Mesenchymal stem cell (in vitro differentiated cells and primary cell): ENCODE results near the gene ANKFN1.

Experiments used
- DNase-seq: peaks from one replicate; pipeline ENCODE4 v3.0.0-alpha.2; 2013
- H2AFZ ChIP-seq: one replicate; pipeline ENCODE4 v1.6.1; 2013; ENCODE audit warnings: low read depth, mild to moderate bottlenecking, control low read depth, inconsistent platforms, low read length, moderate library complexity
- H2AK5ac ChIP-seq: 2 replicates; pipeline ENCODE4 v1.6.1; 2013; ENCODE audit warnings: low read length, moderate library complexity, mild to moderate bottlenecking, inconsistent platforms; ENCODE audit not compliant: severe bottlenecking
- H2BK120ac ChIP-seq: one replicate; pipeline ENCODE4 v1.6.1; 2013; ENCODE audit warnings: low read depth, mild to moderate bottlenecking, inconsistent platforms, low read length, moderate library complexity
- H2BK12ac ChIP-seq, 2 experiments: one replicate each; pipeline ENCODE4 v1.6.1; 2013; ENCODE audit warnings: inconsistent platforms in 2 of 2, low read length in 2 of 2, mild to moderate bottlenecking in 2 of 2, moderate library complexity in 2 of 2, control low read depth in 1 of 2
- H2BK15ac ChIP-seq: one replicate; pipeline ENCODE4 v1.6.1; 2013; ENCODE audit warnings: mild to moderate bottlenecking, low read depth, inconsistent platforms; ENCODE audit not compliant: poor library complexity, severe bottlenecking
- H2BK5ac ChIP-seq: 2 replicates; pipeline ENCODE4 v1.6.1; 2013; ENCODE audit warnings: low read depth, mild to moderate bottlenecking, low read length, control low read depth, inconsistent platforms; ENCODE audit not compliant: poor library complexity, severe bottlenecking
- H3K14ac ChIP-seq, 2 experiments: one replicate each; pipeline ENCODE4 v1.6.1; 2013; ENCODE audit warnings: inconsistent platforms in 2 of 2, low read length in 2 of 2, control low read depth in 1 of 2, mild to moderate bottlenecking in 1 of 2, moderate library complexity in 1 of 2
- H3K18ac ChIP-seq, 2 experiments: one replicate each; pipeline ENCODE4 v1.6.1; 2013; ENCODE audit warnings: inconsistent platforms in 2 of 2, low read length in 2 of 2, control low read depth in 1 of 2, low read depth in 1 of 2, mild to moderate bottlenecking in 1 of 2
- H3K23ac ChIP-seq, 2 experiments: one replicate each; pipeline ENCODE4 v1.6.1; 2013; ENCODE audit warnings: inconsistent platforms in 2 of 2, low read length in 2 of 2, mild to moderate bottlenecking in 2 of 2, moderate library complexity in 2 of 2, control low read depth in 1 of 2
- H3K27ac ChIP-seq: 2 replicates; pipeline ENCODE4 v1.5.1; 2013; ENCODE audit warnings: mild to moderate bottlenecking, moderate library complexity, low read length, control low read depth, inconsistent platforms; ENCODE audit not compliant: poor library complexity, severe bottlenecking
- H3K27me3 ChIP-seq, 2 experiments: 2 replicates each; pipeline versions ENCODE4 v1.6.1 to v1.7.0; 2013; ENCODE audit warnings: low read length in 2 of 2, mild to moderate bottlenecking in 2 of 2, moderate library complexity in 2 of 2, control low read depth in 1 of 2, inconsistent platforms in 1 of 2; ENCODE audit not compliant: control insufficient read depth in 1 of 2, insufficient read depth in 1 of 2
- H3K36me3 ChIP-seq, 2 experiments: 2 replicates each; pipeline versions ENCODE4 v1.6.1 to v1.7.0; 2013; ENCODE audit warnings: low read length in 2 of 2, control low read depth in 1 of 2, inconsistent platforms in 1 of 2, low read depth in 1 of 2, mild to moderate bottlenecking in 1 of 2; ENCODE audit not compliant: insufficient read depth in 2 of 2, control insufficient read depth in 1 of 2
- H3K4ac ChIP-seq, 2 experiments: one replicate each; pipeline ENCODE4 v1.6.1; 2013; ENCODE audit warnings: inconsistent platforms in 2 of 2, low read length in 2 of 2, mild to moderate bottlenecking in 2 of 2, moderate library complexity in 2 of 2, control low read depth in 1 of 2, low read depth in 1 of 2
- H3K4me1 ChIP-seq: 2 replicates; pipeline ENCODE4 v1.6.1; 2013; ENCODE audit warnings: low read depth, low read length, control low read depth; ENCODE audit not compliant: control insufficient read depth, insufficient read depth
- H3K4me2 ChIP-seq: 2 replicates; pipeline ENCODE4 v1.6.1; 2013; ENCODE audit warnings: low read length, mild to moderate bottlenecking, inconsistent platforms; ENCODE audit not compliant: poor library complexity, severe bottlenecking
- H3K4me3 ChIP-seq, 2 experiments: 2 replicates each; pipeline versions ENCODE4 v1.5.1 to v1.7.0; 2013; ENCODE audit warnings: low read length in 2 of 2, mild to moderate bottlenecking in 2 of 2, control low read depth in 1 of 2, low read depth in 1 of 2; ENCODE audit not compliant: insufficient read depth in 1 of 2
- H3K79me1 ChIP-seq: replicated peaks from 2 replicates; pipeline ENCODE4 v1.6.1; 2013; ENCODE audit warnings: mild to moderate bottlenecking, control low read depth, low read length, inconsistent platforms; ENCODE audit not compliant: poor library complexity, severe bottlenecking
- H3K9ac ChIP-seq: 2 replicates; pipeline ENCODE4 v1.7.0; 2013; ENCODE audit warnings: mild to moderate bottlenecking, low read length, moderate library complexity
- H3K9me3 ChIP-seq: 2 replicates; pipeline ENCODE4 v1.7.0; 2013; ENCODE audit warnings: mild to moderate bottlenecking, low read length; ENCODE audit not compliant: control insufficient read depth
- H4K8ac ChIP-seq: one replicate; pipeline ENCODE4 v1.6.1; 2013; ENCODE audit warnings: inconsistent platforms, mild to moderate bottlenecking, low read length, moderate library complexity
- H4K91ac ChIP-seq: one replicate; pipeline ENCODE4 v1.6.1; 2013; ENCODE audit warnings: mild to moderate bottlenecking, low read length, inconsistent platforms
- WGBS: methylation state at CpG from one replicate; pipeline ENCODE4 v1.1.7; 2013; ENCODE audit warnings: mixed read lengths; 5-methylcytosine and 5-hydroxymethylcytosine counted together

Gene ANKFN1

DNA sequence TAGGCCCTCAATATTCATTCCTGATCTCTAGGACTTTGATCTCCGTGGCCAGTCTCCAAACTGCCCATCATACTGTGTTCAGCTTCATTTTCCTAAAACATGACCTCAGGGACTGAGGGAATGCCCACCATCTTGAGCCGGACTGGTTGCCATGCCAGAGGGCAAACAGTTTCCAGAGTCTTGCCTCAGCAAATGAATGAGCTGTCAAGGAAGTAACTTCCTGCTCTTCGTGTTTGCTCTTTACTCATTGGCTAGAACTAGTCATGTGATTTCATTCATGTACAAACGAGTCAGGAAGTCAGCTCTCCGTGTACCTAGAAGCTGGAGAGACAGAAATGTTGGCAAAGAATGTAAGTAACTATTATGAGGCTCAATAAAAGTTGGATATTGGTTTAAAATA, 50.2 kb downstream of the ANKFN1 start:
- Histone ChIP-seq H2AK5ac (no peak overlapping the region), H3K18ac (no peak overlapping the region), H3K4me2 (no peak overlapping the region), H3K4ac (no peak overlapping the region), H3K9me3 (no peaks in the 10 kb centered on the region), H3K9ac (no peak overlapping the region), H3K14ac (no peak overlapping the region), H3K4me3 (no peak overlapping the region), H2BK5ac (no peak overlapping the region), H3K23ac (no peak overlapping the region), H2BK120ac (no peak overlapping the region), H4K8ac (no peak overlapping the region), H3K4me1 (no peaks in the 10 kb centered on the region), H4K91ac (no peak overlapping the region), H3K79me1 (no peaks in the 10 kb centered on the region), H3K36me3 (no peaks in the 10 kb centered on the region), H2AFZ (no peak overlapping the region), H2BK15ac (no peak overlapping the region), H3K27me3 (no peaks in the 10 kb centered on the region), H3K27ac (no peak overlapping the region), H2BK12ac (no peak overlapping the region)
- WGBS = 74% methylated on average over 5 of the region's 5 CpGs
- no peak for DNase-seq

DNA sequence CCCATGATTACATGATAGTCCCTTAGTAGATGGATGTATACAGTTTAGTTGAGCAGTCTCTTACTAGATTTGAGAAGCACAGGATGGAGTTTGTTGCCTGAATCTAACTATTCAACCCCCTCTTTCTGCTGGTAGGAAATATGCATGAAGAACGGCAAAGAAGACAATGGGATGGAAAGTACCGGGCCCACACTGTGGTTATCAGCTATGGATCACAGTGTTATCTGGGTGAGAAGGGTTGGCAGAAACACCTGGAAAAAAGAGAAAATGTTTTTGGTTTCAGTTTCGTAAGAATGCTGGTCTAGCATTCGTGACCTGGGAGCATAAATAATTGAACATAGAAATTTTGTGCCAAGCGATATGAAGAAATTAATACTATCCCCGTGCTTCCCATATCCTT, 53.1 kb downstream of the ANKFN1 start:
- no peak overlapping the region for H3K4me2 ChIP-seq
- no peak overlapping the region for H4K8ac ChIP-seq
- H3K18ac ChIP-seq = no peak overlapping the region
- H4K91ac ChIP-seq = no peak overlapping the region
- no peaks in the 10 kb centered on the region for H3K36me3 ChIP-seq
- H2AFZ ChIP-seq = no peak overlapping the region
- no peak overlapping the region for H2BK5ac ChIP-seq
- H2BK120ac ChIP-seq = no peak overlapping the region
- H3K27me3 ChIP-seq = no peaks in the 10 kb centered on the region
- no peak overlapping the region for H3K4ac ChIP-seq
- H2BK15ac ChIP-seq = no peak overlapping the region
- H3K14ac ChIP-seq = no peak overlapping the region
- H3K4me3 ChIP-seq = no peak overlapping the region
- H2AK5ac ChIP-seq = no peak overlapping the region
- H3K27ac ChIP-seq = no peak overlapping the region
- no peak for DNase-seq
- no peak overlapping the region for H3K9ac ChIP-seq
- peaks cover 2% of the 10 kb centered on the region for H3K9me3 ChIP-seq
- H2BK12ac ChIP-seq = no peak overlapping the region
- no peak overlapping the region for H3K23ac ChIP-seq
- no peaks in the 10 kb centered on the region for H3K79me1 ChIP-seq
- WGBS = 89% methylated on average over 6 of the region's 6 CpGs
- no peaks in the 10 kb centered on the region for H3K4me1 ChIP-seq

DNA sequence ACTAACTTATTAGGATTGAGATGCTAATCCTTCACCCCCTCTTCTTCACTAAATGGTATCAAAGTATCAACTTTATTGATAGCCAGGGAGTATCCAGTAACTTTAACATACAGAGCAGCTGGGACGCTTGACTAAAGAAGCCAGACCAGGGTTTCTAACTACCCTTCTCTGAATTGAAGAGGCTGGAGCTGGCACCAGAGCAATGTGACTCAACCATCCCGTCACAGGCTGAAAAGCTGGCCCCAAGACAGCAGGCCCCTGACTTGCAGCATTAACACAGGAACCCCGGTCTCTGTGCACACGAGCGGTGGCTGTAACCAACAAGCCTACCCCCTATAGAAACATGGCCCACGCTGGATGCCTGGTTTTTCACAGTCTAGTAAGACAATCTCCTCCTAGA, 59.8 kb downstream of the ANKFN1 start:
- Histone ChIP-seq H3K27ac (no peak overlapping the region), H3K4me2 (no peak overlapping the region), H2BK5ac (no peak overlapping the region), H4K91ac (no peak overlapping the region), H3K4ac (no peak overlapping the region), H4K8ac (no peak overlapping the region), H3K4me3 (no peak overlapping the region), H3K23ac (no peak overlapping the region), H3K9ac (no peak overlapping the region), H2AK5ac (no peak overlapping the region), H3K79me1 (no peaks in the 10 kb centered on the region), H3K14ac (no peak overlapping the region), H3K36me3 (no peaks in the 10 kb centered on the region), H3K4me1 (no peaks in the 10 kb centered on the region), H3K9me3 (peaks cover 4% of the 10 kb centered on the region), H2BK15ac (no peak overlapping the region), H2BK120ac (no peak overlapping the region), H2AFZ (no peak overlapping the region), H2BK12ac (no peak overlapping the region), H3K18ac (no peak overlapping the region), H3K27me3 (no peaks in the 10 kb centered on the region)
- no peak for DNase-seq
- WGBS = 81% methylated on average over 5 of the region's 6 CpGs

DNA sequence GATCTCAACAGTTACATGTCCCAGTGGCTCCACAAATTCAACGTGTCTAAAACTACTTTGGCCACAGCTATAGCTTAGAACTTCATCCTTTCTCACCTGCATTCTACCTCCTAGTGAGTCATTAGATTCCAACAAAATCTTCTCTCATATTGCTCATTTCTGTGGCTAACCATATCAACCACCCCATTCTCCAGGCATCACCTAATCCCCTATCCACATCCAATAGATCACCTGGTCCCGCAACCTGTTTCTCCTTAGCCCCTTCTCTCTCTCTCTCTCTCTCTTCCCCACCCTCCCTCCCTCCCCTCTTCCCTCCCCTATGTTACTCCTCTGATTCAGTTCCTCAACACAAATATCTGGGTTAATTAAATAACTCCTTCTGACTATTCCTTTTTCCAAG, 64.6 kb downstream of the ANKFN1 start:
- no peak overlapping the region for H4K8ac ChIP-seq
- no peak overlapping the region for H2BK15ac ChIP-seq
- H2AK5ac ChIP-seq = no peak overlapping the region
- no peak overlapping the region for H3K4me3 ChIP-seq
- no peak for DNase-seq
- no peak overlapping the region for H3K23ac ChIP-seq
- 81% methylated on average over 2 of the region's 2 CpGs for WGBS
- H2BK120ac ChIP-seq = no peak overlapping the region
- H3K79me1 ChIP-seq = no peaks in the 10 kb centered on the region
- H3K14ac ChIP-seq = no peak overlapping the region
- H3K27ac ChIP-seq = no peak overlapping the region
- H3K18ac ChIP-seq = no peak overlapping the region
- H3K4ac ChIP-seq = no peak overlapping the region
- no peak overlapping the region for H2BK12ac ChIP-seq
- no peak overlapping the region for H2BK5ac ChIP-seq
- no peak overlapping the region for H3K4me2 ChIP-seq
- H2AFZ ChIP-seq = no peak overlapping the region
- H3K9ac ChIP-seq = no peak overlapping the region
- H3K27me3 ChIP-seq = no peaks in the 10 kb centered on the region
- no peaks in the 10 kb centered on the region for H3K36me3 ChIP-seq
- no peak overlapping the region for H4K91ac ChIP-seq
- no peaks in the 10 kb centered on the region for H3K9me3 ChIP-seq
- no peaks in the 10 kb centered on the region for H3K4me1 ChIP-seq
